Measurements from ENCODE around the gene TMEM174.

GRCh38 chr5:73178265-73178664, 5.3 kb downstream of the TMEM174 start:
- TF ChIP-seq CTCF (IDR thresholded peaks at IDR 0.05) (no peak), POLR2A (IDR thresholded peaks at IDR 0.05) (no peak)
